SK-N-SH (cell line): Measurements from ENCODE around the gene KCTD19. TPM values are rescaled to one million over a fixed set of nuclear protein-coding genes. Genes with fewer than 3 reads are reported as not detected.
A peak's percentile ranks its signal among the peaks of the same experiment; 100 is the strongest.

Experiments
- CTCF ChIA-PET: fragments of 300-600, 350-600 bp; formaldehyde crosslinking; extraction: SDS; loops from one replicate; lab custom pipeline; 2021; lab: Yijun Ruan, JAX
- POLR2A ChIA-PET: fragments of 350-600 bp; sonication (Branson Sonifier 250); formaldehyde crosslinking; extraction: SDS; loops from one replicate; lab custom pipeline; 2020; ENCODE audit warnings: antibody characterized with exemption, inconsistent platforms; lab: Yijun Ruan, JAX
- DNase-seq: peaks from one replicate; pipeline ENCODE4 v3.0.0; 2012
- H2AFZ ChIP-seq: fragments of 200-600 bp; sonication (generic); 2 replicates; pipeline ENCODE4 v1.8.1; 2016; ENCODE audit warnings: antibody characterized with exemption, mild to moderate bottlenecking, low read depth
- H3F3A ChIP-seq: fragments of 200-600 bp; sonication (generic); replicated peaks from 2 replicates; pipeline ENCODE3; 2016; ENCODE audit warnings: antibody characterized with exemption, mild to moderate bottlenecking; ENCODE audit not compliant: insufficient read depth
- H3K27ac ChIP-seq, 2 experiments: fragments of 200-500 bp in 1 of 2; fragments of 200-600 bp in 1 of 2; sonication (Bioruptor generic) in 1 of 2; sonication (generic), shearing (Covaris generic) in 1 of 2; 2 replicates each; pipeline versions ENCODE4 v1.5.1 to v1.6.1; 2014 to 2016; ENCODE audit warnings: low read depth in 2 of 2, inconsistent platforms in 1 of 2, low read length in 1 of 2, mild to moderate bottlenecking in 1 of 2, mixed read lengths in 1 of 2
- H3K27me3 ChIP-seq: fragments of 200-600 bp; sonication (generic), shearing (Covaris generic); 2 replicates; pipeline ENCODE4 v1.6.1; 2016; ENCODE audit warnings: mixed run types; ENCODE audit not compliant: insufficient read depth
- H3K36me3 ChIP-seq, 2 experiments: fragments of 200-500 bp in 1 of 2; fragments of 200-600 bp in 1 of 2; sonication (Bioruptor generic) in 1 of 2; sonication (generic) in 1 of 2; replicated peaks in 1 of 2; 2 replicates each; pipeline versions ENCODE3 to v1.5.1; 2014 to 2016; ENCODE audit warnings: low read length in 1 of 2, mild to moderate bottlenecking in 1 of 2; ENCODE audit not compliant: insufficient read depth in 2 of 2, control insufficient read depth in 1 of 2
- H3K4me1 ChIP-seq, 2 experiments: fragments of 200-500 bp in 1 of 2; fragments of 200-600 bp in 1 of 2; sonication (Bioruptor generic) in 1 of 2; sonication (generic), shearing (Covaris generic) in 1 of 2; 2 replicates each; pipeline versions ENCODE4 v1.5.1 to v1.6.1; 2014 to 2016; ENCODE audit warnings: low read depth in 1 of 2, low read length in 1 of 2, mixed run types in 1 of 2; ENCODE audit not compliant: insufficient read depth in 2 of 2, control insufficient read depth in 1 of 2
- H3K4me2 ChIP-seq: fragments of 200-600 bp; sonication (generic), shearing (Covaris generic); 2 replicates; pipeline ENCODE4 v1.6.1; 2017; ENCODE audit warnings: mixed run types
- H3K4me3 ChIP-seq, 2 experiments: fragments of 200-500 bp in 1 of 2; fragments of 200-600 bp in 1 of 2; sonication (Bioruptor generic) in 1 of 2; sonication (generic), shearing (Covaris generic) in 1 of 2; 2 replicates each; pipeline versions ENCODE4 v1.5.1 to v1.8.1; 2014 to 2016; ENCODE audit warnings: low read depth in 2 of 2, inconsistent platforms in 1 of 2, low read length in 1 of 2, mild to moderate bottlenecking in 1 of 2, mixed read lengths in 1 of 2, moderate library complexity in 1 of 2
- H3K79me2 ChIP-seq: fragments of 200-600 bp; sonication (generic); 2 replicates; pipeline ENCODE4 v1.8.1; 2017; ENCODE audit warnings: mild to moderate bottlenecking; ENCODE audit not compliant: insufficient read depth
- H3K9ac ChIP-seq: fragments of 200-600 bp; sonication (generic); 2 replicates; pipeline ENCODE4 v1.6.1; 2017; ENCODE audit warnings: mixed run types
- H3K9me2 ChIP-seq: fragments of 200-600 bp; sonication (generic); 2 replicates; pipeline ENCODE4 v1.6.1; 2017; ENCODE audit warnings: mixed run types
- H3K9me3 ChIP-seq: fragments of 200-600 bp; sonication (generic); 2 replicates; pipeline ENCODE4 v1.6.1; 2017; ENCODE audit warnings: mixed run types, mild to moderate bottlenecking, moderate library complexity
- H4K20me1 ChIP-seq: fragments of 200-600 bp; sonication (generic); 2 replicates; pipeline ENCODE4 v1.6.1; 2017; ENCODE audit warnings: mild to moderate bottlenecking, mixed run types; ENCODE audit not compliant: insufficient read depth
- CHD2 ChIP-seq: fragments of 150-350 bp; IDR thresholded peaks from 2 replicates; pipeline ENCODE4 v1.6.1; 2018; ENCODE audit warnings: low read length; ENCODE audit not compliant: partially characterized antibody
- ELF1 ChIP-seq: IDR thresholded peaks from 2 replicates; pipeline ENCODE4 v1.4.0; 2012
- GABPA ChIP-seq: IDR thresholded peaks from 2 replicates; pipeline ENCODE4 v1.4.0; 2012; ENCODE audit warnings: low read depth, mild to moderate bottlenecking
- GATA2 ChIP-seq: sonication (generic); formaldehyde crosslinking; IDR thresholded peaks from 2 replicates; pipeline ENCODE4 v1.5.0; 2020; ENCODE audit warnings: mild to moderate bottlenecking, missing genetic modification reagents
- MXI1 ChIP-seq: IDR thresholded peaks from 2 replicates; pipeline ENCODE4 v1.6.1; 2012; ENCODE audit warnings: mild to moderate bottlenecking, low read depth, low read length, improper control_type of control experiment
- NRF1 ChIP-seq: IDR thresholded peaks from 2 replicates; pipeline ENCODE4 v1.6.1; 2012; ENCODE audit warnings: low read depth, mild to moderate bottlenecking, low read length
- POLR2AphosphoS5 ChIP-seq: IDR thresholded peaks from 2 replicates; pipeline ENCODE4 v1.6.1; 2012; ENCODE audit warnings: low read depth, low read length
- RXRA ChIP-seq: IDR thresholded peaks from 2 replicates; pipeline ENCODE4 v1.4.0; 2012; ENCODE audit warnings: low read depth, mild to moderate bottlenecking, borderline replicate concordance
- SIN3A ChIP-seq: IDR thresholded peaks from 2 replicates; pipeline ENCODE4 v1.6.1; 2012; ENCODE audit warnings: low read depth, mild to moderate bottlenecking, low read length, moderate library complexity, borderline replicate concordance
- TAF1 ChIP-seq: IDR thresholded peaks from 2 replicates; pipeline ENCODE4 v1.6.1; 2012; ENCODE audit warnings: low read depth, mild to moderate bottlenecking, low read length, moderate library complexity, borderline replicate concordance
- WGBS: methylation state at CpG from one replicate; pipeline ENCODE4 v1.1.6; 2017; ENCODE audit warnings: low lambda C conversion rate; 5-methylcytosine and 5-hydroxymethylcytosine counted together
- polyA plus RNA-seq, 3 experiments: library from polyadenylated mRNA; depleted of rRNA; stranded (reverse); fragments of >200 nt; gene quantifications; 2 replicates each; pipeline ENCODE4 v1.2.3, GENCODE V29; 2012
- TF ChIP-seq, protein P1 (sequence below): IDR thresholded peaks from 2 replicates; pipeline ENCODE4 v1.6.1; 2012; ENCODE audit warnings: mild to moderate bottlenecking, low read depth, low read length, moderate library complexity
- TF ChIP-seq, protein P2 (sequence below): IDR thresholded peaks from 2 replicates; pipeline ENCODE4 v1.4.0; 2012; ENCODE audit warnings: low read depth, borderline replicate concordance
- TF ChIP-seq, protein P3 (sequence below): fragments of 150-350 bp; IDR thresholded peaks from 2 replicates; pipeline ENCODE4 v1.6.1; 2017; ENCODE audit warnings: antibody characterized with exemption, low read length, low read depth, borderline replicate concordance

Gene KCTD19
- polyA plus RNA-seq, 1 of the 3 experiments (the other 2 are of a cell fraction) = 1.8 TPM

DNA sequence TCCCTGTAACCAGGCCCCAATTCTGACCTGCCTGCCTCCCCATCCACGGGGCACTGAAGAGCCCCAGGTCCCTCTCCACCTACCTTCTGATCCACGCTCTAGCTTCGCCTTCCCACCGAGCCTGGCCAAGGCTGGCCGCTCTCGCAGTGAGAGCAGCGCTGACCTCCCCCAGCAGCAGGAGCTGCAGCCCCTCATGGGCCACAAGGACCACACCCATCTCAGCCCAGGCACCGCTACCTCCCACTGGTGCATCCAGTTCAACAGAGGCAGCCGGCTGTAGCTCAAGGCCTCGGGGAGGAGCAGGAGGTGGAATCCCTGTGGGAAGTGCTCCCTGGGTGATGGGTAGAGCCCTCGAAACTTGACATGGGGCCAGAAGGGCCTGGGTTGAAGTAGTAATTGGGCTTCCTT, 55.6 kb downstream of the KCTD19 start (continued):
- TF ChIP-seq, protein P1, sequence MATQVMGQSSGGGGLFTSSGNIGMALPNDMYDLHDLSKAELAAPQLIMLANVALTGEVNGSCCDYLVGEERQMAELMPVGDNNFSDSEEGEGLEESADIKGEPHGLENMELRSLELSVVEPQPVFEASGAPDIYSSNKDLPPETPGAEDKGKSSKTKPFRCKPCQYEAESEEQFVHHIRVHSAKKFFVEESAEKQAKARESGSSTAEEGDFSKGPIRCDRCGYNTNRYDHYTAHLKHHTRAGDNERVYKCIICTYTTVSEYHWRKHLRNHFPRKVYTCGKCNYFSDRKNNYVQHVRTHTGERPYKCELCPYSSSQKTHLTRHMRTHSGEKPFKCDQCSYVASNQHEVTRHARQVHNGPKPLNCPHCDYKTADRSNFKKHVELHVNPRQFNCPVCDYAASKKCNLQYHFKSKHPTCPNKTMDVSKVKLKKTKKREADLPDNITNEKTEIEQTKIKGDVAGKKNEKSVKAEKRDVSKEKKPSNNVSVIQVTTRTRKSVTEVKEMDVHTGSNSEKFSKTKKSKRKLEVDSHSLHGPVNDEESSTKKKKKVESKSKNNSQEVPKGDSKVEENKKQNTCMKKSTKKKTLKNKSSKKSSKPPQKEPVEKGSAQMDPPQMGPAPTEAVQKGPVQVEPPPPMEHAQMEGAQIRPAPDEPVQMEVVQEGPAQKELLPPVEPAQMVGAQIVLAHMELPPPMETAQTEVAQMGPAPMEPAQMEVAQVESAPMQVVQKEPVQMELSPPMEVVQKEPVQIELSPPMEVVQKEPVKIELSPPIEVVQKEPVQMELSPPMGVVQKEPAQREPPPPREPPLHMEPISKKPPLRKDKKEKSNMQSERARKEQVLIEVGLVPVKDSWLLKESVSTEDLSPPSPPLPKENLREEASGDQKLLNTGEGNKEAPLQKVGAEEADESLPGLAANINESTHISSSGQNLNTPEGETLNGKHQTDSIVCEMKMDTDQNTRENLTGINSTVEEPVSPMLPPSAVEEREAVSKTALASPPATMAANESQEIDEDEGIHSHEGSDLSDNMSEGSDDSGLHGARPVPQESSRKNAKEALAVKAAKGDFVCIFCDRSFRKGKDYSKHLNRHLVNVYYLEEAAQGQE = no peak
- TF ChIP-seq RXRA = no peak

- Histone ChIP-seq H3K36me3 (peaks cover 0 to 4% of the 10 kb centered on the region in 2 experiments), H3F3A (peaks cover 21% of the 10 kb centered on the region), H3K27me3 (no peaks in the 10 kb centered on the region), H2AFZ (no peak overlapping the region), H3K4me3 (no peak overlapping the region), H3K9me3 (no peaks in the 10 kb centered on the region), H3K9ac (no peak overlapping the region), H3K79me2 (peaks cover 8% of the 10 kb centered on the region), H3K4me1 (peaks cover 0 to 7% of the 10 kb centered on the region in 2 experiments; a peak in 1 of 4 replicates), H3K27ac (peak overlapping the region in 1 of 2 experiments; percentile 77; a peak in 2 of 4 replicates), H3K9me2 (no peaks in the 10 kb centered on the region), H4K20me1 (no peaks in the 10 kb centered on the region), H3K4me2 (no peak overlapping the region)
- DNase-seq = no peak
- 78% methylated on average over 5 of the region's 5 CpGs for WGBS
- ChIA-PET POLR2A (interaction anchor here (1.5 kb wide), 1 partner anchor 9 kb away, joined by 5 read pairs; no protein-coding TSS in a partner anchor), CTCF (interaction anchor here (0.7 to 4.7 kb wide), 6 partner anchors 9 to 316 kb away, joined by 3 to 24 read pairs (median 4); partner anchors contain the start of genes FHOD1 and SLC9A5)
- TF ChIP-seq CHD2 (no peak), POLR2AphosphoS5 (peak; percentile 22), GATA2 (CRISPR knock-in tag) (no peak)
- TF ChIP-seq, protein P2, sequence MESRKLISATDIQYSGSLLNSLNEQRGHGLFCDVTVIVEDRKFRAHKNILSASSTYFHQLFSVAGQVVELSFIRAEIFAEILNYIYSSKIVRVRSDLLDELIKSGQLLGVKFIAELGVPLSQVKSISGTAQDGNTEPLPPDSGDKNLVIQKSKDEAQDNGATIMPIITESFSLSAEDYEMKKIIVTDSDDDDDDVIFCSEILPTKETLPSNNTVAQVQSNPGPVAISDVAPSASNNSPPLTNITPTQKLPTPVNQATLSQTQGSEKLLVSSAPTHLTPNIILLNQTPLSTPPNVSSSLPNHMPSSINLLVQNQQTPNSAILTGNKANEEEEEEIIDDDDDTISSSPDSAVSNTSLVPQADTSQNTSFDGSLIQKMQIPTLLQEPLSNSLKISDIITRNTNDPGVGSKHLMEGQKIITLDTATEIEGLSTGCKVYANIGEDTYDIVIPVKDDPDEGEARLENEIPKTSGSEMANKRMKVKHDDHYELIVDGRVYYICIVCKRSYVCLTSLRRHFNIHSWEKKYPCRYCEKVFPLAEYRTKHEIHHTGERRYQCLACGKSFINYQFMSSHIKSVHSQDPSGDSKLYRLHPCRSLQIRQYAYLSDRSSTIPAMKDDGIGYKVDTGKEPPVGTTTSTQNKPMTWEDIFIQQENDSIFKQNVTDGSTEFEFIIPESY = no peak
These were observed 56.8 kb downstream of the KCTD19 start for GRCh38 chr16:67269766-67270165.

GRCh38 chr16:67268136-67268579, 58.4 kb downstream of the KCTD19 start:
- H3K4me3 ChIP-seq = no peak overlapping the region
- no peak overlapping the region for H3K4me2 ChIP-seq
- no peaks in the 10 kb centered on the region for H3K9me3 ChIP-seq
- no peaks in the 10 kb centered on the region for H3K36me3 ChIP-seq
- no peak overlapping the region for H2AFZ ChIP-seq
- peaks cover 8% of the 10 kb centered on the region; the same call in 1 of the 2 replicates for H3K79me2 ChIP-seq
- POLR2A ChIA-PET = no interaction called here
- peak overlapping the region in 1 of 2 experiments; percentile 77; a peak in 2 of 4 replicates for H3K27ac ChIP-seq
- no peaks in the 10 kb centered on the region for H3K9me2 ChIP-seq
- 41% methylated on average over 5 of the region's 5 CpGs for WGBS
- peaks cover 21% of the 10 kb centered on the region for H3F3A ChIP-seq
- DNase-seq = no peak
- no peaks in the 10 kb centered on the region for H4K20me1 ChIP-seq
- H3K4me1 ChIP-seq = peaks cover 0 to 7% of the 10 kb centered on the region in 2 experiments; a peak in 1 of 4 replicates
- CTCF ChIA-PET = interaction anchor here (0.6 to 4.7 kb wide), 5 partner anchors 8 to 154 kb away, joined by 3 to 24 read pairs (median 4); no protein-coding TSS in a partner anchor
- H3K27me3 ChIP-seq = no peaks in the 10 kb centered on the region
- H3K9ac ChIP-seq = peak overlapping the region; percentile 25; the same call in 1 of the 2 replicates
- TF ChIP-seq TAF1 = no peak
- no peak for TF ChIP-seq NRF1
- no peak for TF ChIP-seq SIN3A
- TF ChIP-seq, protein P3, sequence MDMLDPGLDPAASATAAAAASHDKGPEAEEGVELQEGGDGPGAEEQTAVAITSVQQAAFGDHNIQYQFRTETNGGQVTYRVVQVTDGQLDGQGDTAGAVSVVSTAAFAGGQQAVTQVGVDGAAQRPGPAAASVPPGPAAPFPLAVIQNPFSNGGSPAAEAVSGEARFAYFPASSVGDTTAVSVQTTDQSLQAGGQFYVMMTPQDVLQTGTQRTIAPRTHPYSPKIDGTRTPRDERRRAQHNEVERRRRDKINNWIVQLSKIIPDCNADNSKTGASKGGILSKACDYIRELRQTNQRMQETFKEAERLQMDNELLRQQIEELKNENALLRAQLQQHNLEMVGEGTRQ = no peak
- no peak for TF ChIP-seq ELF1
- TF ChIP-seq, protein P1 = no peak
- no peak for TF ChIP-seq GABPA
- no peak; the same call in 1 of the 2 replicates for TF ChIP-seq POLR2AphosphoS5
- no peak for TF ChIP-seq MXI1
- TF ChIP-seq CHD2 = no peak
- TF ChIP-seq GATA2 (CRISPR knock-in tag) = no peak
